HG03103 (cell line): ENCODE results near the gene TRAPPC5.

Experiments
- ATAC-seq: cut with Tn5 transposase; IDR thresholded peaks from one replicate; pipeline ENCODE4 v1.9.1; 2021; ENCODE audit warnings: low read depth; ENCODE audit not compliant: unreplicated experiment

TRAPPC5 gene

GRCh38 chr19:7645656-7646425 is 34.8 kb upstream of the TRAPPC5 start:
- ATAC-seq = no peak

- no peak for ATAC-seq
Observed at GRCh38 chr19:7646426-7646700, 34.3 kb upstream of the TRAPPC5 start.

- ATAC-seq = no peak
Observed at GRCh38 chr19:7647156-7647555, 33.5 kb upstream of the TRAPPC5 start.

- ATAC-seq = no peak
Observed at GRCh38 chr19:7648265-7649014, 32.2 kb upstream of the TRAPPC5 start.

- no peak for ATAC-seq
Observed at GRCh38 chr19:7650148-7650547, 30.5 kb upstream of the TRAPPC5 start.

- no peak for ATAC-seq
Observed at GRCh38 chr19:7652061-7652641, 28.5 kb upstream of the TRAPPC5 start.

GRCh38 chr19:7654401-7654800 is 26.2 kb upstream of the TRAPPC5 start:
- no peak for ATAC-seq

- ATAC-seq = no peak
Observed at GRCh38 chr19:7655581-7655980, 25.1 kb upstream of the TRAPPC5 start.

- no peak for ATAC-seq
Observed at GRCh38 chr19:7657131-7657751, 23.4 kb upstream of the TRAPPC5 start.

- ATAC-seq = no peak
Observed at GRCh38 chr19:7658219-7658686, 22.4 kb upstream of the TRAPPC5 start.

- ATAC-seq = no peak
Observed at GRCh38 chr19:7661744-7662538, 18.7 kb upstream of the TRAPPC5 start.

- no peak for ATAC-seq
Observed at GRCh38 chr19:7662657-7663056, 18.0 kb upstream of the TRAPPC5 start.

- no peak for ATAC-seq
Observed at GRCh38 chr19:7663706-7664105, 16.9 kb upstream of the TRAPPC5 start.

- ATAC-seq = no peak
Observed at GRCh38 chr19:7665076-7665475, 15.6 kb upstream of the TRAPPC5 start.

GRCh38 chr19:7668842-7669241 is 11.8 kb upstream of the TRAPPC5 start, which contains the start of gene RETN:
RETN (plus strand) TSS chr19:7669049; CDS start chr19:7669327, 278 bp downstream.
- no peak for ATAC-seq

GRCh38 chr19:7669641-7670040 is 11.0 kb upstream of the TRAPPC5 start:
- no peak for ATAC-seq

GRCh38 chr19:7670150-7670783 is 10.4 kb upstream of the TRAPPC5 start:
- ATAC-seq = no peak

GRCh38 chr19:7670790-7671189 is 9.8 kb upstream of the TRAPPC5 start:
- no peak for ATAC-seq

GRCh38 chr19:7672522-7672921 is 8.1 kb upstream of the TRAPPC5 start:
- no peak for ATAC-seq
